Trophoblast cell (in vitro differentiated cells and primary cell): ENCODE results near the gene SEMA3A.

ENCODE experiments used
- DNase-seq, 2 donors: peaks; one replicate each; pipeline ENCODE4 v3.0.0-alpha.2; 2016
- H2AFZ ChIP-seq: 2 replicates; pipeline ENCODE4 v1.6.1; 2013; ENCODE audit warnings: low read length, moderate library complexity, mild to moderate bottlenecking; ENCODE audit not compliant: insufficient read depth, poor library complexity
- H2AK5ac ChIP-seq: 2 replicates; pipeline ENCODE4 v1.6.1; 2013; ENCODE audit warnings: mild to moderate bottlenecking, low read length
- H2BK120ac ChIP-seq: 2 replicates; pipeline ENCODE4 v1.6.1; 2013; ENCODE audit warnings: low read length, mild to moderate bottlenecking, moderate library complexity; ENCODE audit not compliant: insufficient read depth, poor library complexity
- H2BK12ac ChIP-seq: 2 replicates; pipeline ENCODE4 v1.6.1; 2013; ENCODE audit warnings: mild to moderate bottlenecking, low read length, moderate library complexity
- H2BK5ac ChIP-seq: 2 replicates; pipeline ENCODE4 v1.6.1; 2013; ENCODE audit warnings: low read length, low read depth, moderate library complexity, mild to moderate bottlenecking; ENCODE audit not compliant: poor library complexity
- H3K14ac ChIP-seq: 2 replicates; pipeline ENCODE4 v1.6.1; 2013; ENCODE audit warnings: mild to moderate bottlenecking, low read length
- H3K18ac ChIP-seq: 2 replicates; pipeline ENCODE4 v1.6.1; 2013; ENCODE audit warnings: mild to moderate bottlenecking, low read length
- H3K23ac ChIP-seq: 2 replicates; pipeline ENCODE4 v1.6.1; 2013; ENCODE audit warnings: low read length
- H3K27ac ChIP-seq: 2 replicates; pipeline ENCODE4 v1.5.1; 2013; ENCODE audit warnings: low read depth, mild to moderate bottlenecking, inconsistent platforms, low read length, moderate library complexity
- H3K27me3 ChIP-seq: 2 replicates; pipeline ENCODE4 v1.6.1; 2013; ENCODE audit warnings: inconsistent platforms, mild to moderate bottlenecking, low read length, moderate library complexity; ENCODE audit not compliant: insufficient read depth
- H3K36me3 ChIP-seq, 2 experiments: 1 replicate in 1 of 2; 2 replicates in 1 of 2; pipeline ENCODE4 v1.6.1; 2013; ENCODE audit warnings: low read length in 2 of 2, mild to moderate bottlenecking in 2 of 2, moderate library complexity in 1 of 2; ENCODE audit not compliant: insufficient read depth in 2 of 2, control insufficient read depth in 1 of 2
- H3K4ac ChIP-seq: 2 replicates; pipeline ENCODE4 v1.6.1; 2013; ENCODE audit warnings: low read depth, mild to moderate bottlenecking, low read length, moderate library complexity
- H3K4me1 ChIP-seq, 2 experiments: 1 replicate in 1 of 2; 2 replicates in 1 of 2; pipeline ENCODE4 v1.6.1; 2013; ENCODE audit warnings: low read length in 2 of 2, mild to moderate bottlenecking in 2 of 2, moderate library complexity in 1 of 2; ENCODE audit not compliant: insufficient read depth in 2 of 2, control insufficient read depth in 1 of 2
- H3K4me2 ChIP-seq: 2 replicates; pipeline ENCODE4 v1.6.1; 2013; ENCODE audit warnings: inconsistent platforms, mild to moderate bottlenecking, low read length, moderate library complexity
- H3K4me3 ChIP-seq: 2 replicates; pipeline ENCODE4 v1.5.1; 2013; ENCODE audit warnings: mild to moderate bottlenecking, low read depth, low read length, inconsistent platforms
- H3K79me1 ChIP-seq: one replicate; pipeline ENCODE4 v1.6.1; 2013; ENCODE audit warnings: low read length
- H3K79me2 ChIP-seq: 2 replicates; pipeline ENCODE4 v1.6.1; 2013; ENCODE audit warnings: low read length, mild to moderate bottlenecking; ENCODE audit not compliant: control insufficient read depth, insufficient read depth, poor library complexity
- H3K9ac ChIP-seq: 2 replicates; pipeline ENCODE4 v1.6.1; 2013; ENCODE audit warnings: mild to moderate bottlenecking, low read length
- H3K9me3 ChIP-seq: 2 replicates; pipeline ENCODE4 v1.6.1; 2013; ENCODE audit warnings: low read depth, mild to moderate bottlenecking, control low read depth, inconsistent platforms, low read length; ENCODE audit not compliant: insufficient read depth
- H4K12ac ChIP-seq: 2 replicates; pipeline ENCODE4 v1.6.1; 2013; ENCODE audit warnings: low read depth, mild to moderate bottlenecking, low read length, moderate library complexity
- H4K8ac ChIP-seq: 2 replicates; pipeline ENCODE4 v1.6.1; 2013; ENCODE audit warnings: low read depth, mild to moderate bottlenecking, low read length, moderate library complexity
- H4K91ac ChIP-seq: one replicate; pipeline ENCODE4 v1.6.1; 2013; ENCODE audit warnings: low read depth, mild to moderate bottlenecking, low read length, moderate library complexity
- WGBS: extraction: QIAGEN DNeasy Blood & Tissue Kit; methylation state at CpG from one replicate; pipeline ENCODE4 v1.1.7; 2013; ENCODE audit warnings: missing lambda C conversion rate; ENCODE audit not compliant: insufficient read length, insufficient coverage; ENCODE audit errors: extremely low coverage; 5-methylcytosine and 5-hydroxymethylcytosine counted together

Gene SEMA3A

GRCh38 chr7:84162125-84162524 is 32.5 kb downstream of the SEMA3A start:
- Histone ChIP-seq H2BK5ac (no peak overlapping the region), H3K23ac (no peak overlapping the region), H3K79me2 (no peaks in the 10 kb centered on the region), H3K27ac (no peak overlapping the region), H3K27me3 (no peaks in the 10 kb centered on the region), H2AK5ac (no peak overlapping the region), H3K4me1 (no peaks in the 10 kb centered on the region), H3K79me1 (no peaks in the 10 kb centered on the region), H2BK12ac (no peak overlapping the region), H4K12ac (no peak overlapping the region), H4K8ac (no peak overlapping the region), H3K9me3 (no peaks in the 10 kb centered on the region), H3K18ac (no peak overlapping the region), H3K36me3 (no peaks in the 10 kb centered on the region), H2BK120ac (no peak overlapping the region), H4K91ac (no peak overlapping the region), H3K4me2 (no peak overlapping the region), H2AFZ (no peak overlapping the region), H3K4me3 (no peak overlapping the region), H3K9ac (no peak overlapping the region), H3K14ac (no peak overlapping the region), H3K4ac (no peak overlapping the region)
- DNase-seq: no peak

GRCh38 chr7:84161398-84161797 is 33.2 kb downstream of the SEMA3A start:
- H3K27ac ChIP-seq: no peak overlapping the region
- DNase-seq: no peak

GRCh38 chr7:84159435-84159834 is 35.2 kb downstream of the SEMA3A start:
- H3K18ac ChIP-seq: no peak overlapping the region
- no peak overlapping the region for H3K4me2 ChIP-seq
- DNase-seq: no peak
- H3K14ac ChIP-seq: no peak overlapping the region
- no peaks in the 10 kb centered on the region for H3K9me3 ChIP-seq
- no peak overlapping the region for H4K12ac ChIP-seq
- H4K8ac ChIP-seq: no peak overlapping the region
- H3K27me3 ChIP-seq: no peaks in the 10 kb centered on the region
- H2BK120ac ChIP-seq: no peak overlapping the region
- no peak overlapping the region for H3K4me3 ChIP-seq
- H3K79me2 ChIP-seq: no peaks in the 10 kb centered on the region
- no peak overlapping the region for H3K4ac ChIP-seq
- no peak overlapping the region for H3K27ac ChIP-seq
- no peaks in the 10 kb centered on the region for H3K79me1 ChIP-seq
- H2AK5ac ChIP-seq: no peak overlapping the region
- no peak overlapping the region for H3K23ac ChIP-seq
- H3K9ac ChIP-seq: no peak overlapping the region
- H2BK12ac ChIP-seq: no peak overlapping the region
- no peak overlapping the region for H4K91ac ChIP-seq
- no peaks in the 10 kb centered on the region for H3K4me1 ChIP-seq
- H3K36me3 ChIP-seq: no peaks in the 10 kb centered on the region
- no peak overlapping the region for H2AFZ ChIP-seq
- no peak overlapping the region for H2BK5ac ChIP-seq

More at GRCh38 chr7:84161398-84161797, 33.2 kb downstream of the SEMA3A start:
- no CpG with 5 or more reads among the region's 1 CpG for WGBS
- no peak overlapping the region for H3K14ac ChIP-seq
- H2AK5ac ChIP-seq: no peak overlapping the region
- H4K91ac ChIP-seq: no peak overlapping the region
- H3K4me3 ChIP-seq: no peak overlapping the region
- H4K12ac ChIP-seq: no peak overlapping the region
- no peak overlapping the region for H3K4me2 ChIP-seq
- no peak overlapping the region for H2BK5ac ChIP-seq
- H3K36me3 ChIP-seq: no peaks in the 10 kb centered on the region
- H3K4ac ChIP-seq: no peak overlapping the region
- no peak overlapping the region for H4K8ac ChIP-seq
- H3K23ac ChIP-seq: no peak overlapping the region
- no peak overlapping the region for H2BK12ac ChIP-seq
- no peaks in the 10 kb centered on the region for H3K27me3 ChIP-seq
- H2AFZ ChIP-seq: no peak overlapping the region
- no peaks in the 10 kb centered on the region for H3K79me1 ChIP-seq
- H3K18ac ChIP-seq: no peak overlapping the region
- no peaks in the 10 kb centered on the region for H3K4me1 ChIP-seq
- no peak overlapping the region for H2BK120ac ChIP-seq
- no peaks in the 10 kb centered on the region for H3K9me3 ChIP-seq
- no peak overlapping the region for H3K9ac ChIP-seq
- no peaks in the 10 kb centered on the region for H3K79me2 ChIP-seq

GRCh38 chr7:84157171-84157570 is 37.4 kb downstream of the SEMA3A start:
- peak; percentile 1 to 68 for DNase-seq
- Histone ChIP-seq H3K23ac (no peak overlapping the region), H2BK12ac (no peak overlapping the region), H3K27ac (no peak overlapping the region), H4K12ac (no peak overlapping the region), H3K79me1 (no peaks in the 10 kb centered on the region), H3K27me3 (no peaks in the 10 kb centered on the region), H3K4ac (no peak overlapping the region), H3K4me2 (no peak overlapping the region), H2AFZ (no peak overlapping the region), H4K8ac (no peak overlapping the region), H3K36me3 (no peaks in the 10 kb centered on the region), H3K4me3 (no peak overlapping the region), H2BK5ac (no peak overlapping the region), H3K14ac (no peak overlapping the region), H4K91ac (no peak overlapping the region), H3K18ac (no peak overlapping the region), H2AK5ac (no peak overlapping the region), H3K79me2 (no peaks in the 10 kb centered on the region), H3K9me3 (no peaks in the 10 kb centered on the region), H2BK120ac (no peak overlapping the region), H3K9ac (no peak overlapping the region), H3K4me1 (no peaks in the 10 kb centered on the region)
- no CpG with 5 or more reads among the region's 4 CpGs for WGBS
